HG03097 (cell line): Measurements from ENCODE around the gene PTPRD.

ENCODE experiments used
- ATAC-seq: cut with Tn5 transposase; IDR thresholded peaks from one replicate; pipeline ENCODE4 v1.9.1; 2021; ENCODE audit not compliant: unreplicated experiment, low FRiP score

Gene PTPRD

DNA sequence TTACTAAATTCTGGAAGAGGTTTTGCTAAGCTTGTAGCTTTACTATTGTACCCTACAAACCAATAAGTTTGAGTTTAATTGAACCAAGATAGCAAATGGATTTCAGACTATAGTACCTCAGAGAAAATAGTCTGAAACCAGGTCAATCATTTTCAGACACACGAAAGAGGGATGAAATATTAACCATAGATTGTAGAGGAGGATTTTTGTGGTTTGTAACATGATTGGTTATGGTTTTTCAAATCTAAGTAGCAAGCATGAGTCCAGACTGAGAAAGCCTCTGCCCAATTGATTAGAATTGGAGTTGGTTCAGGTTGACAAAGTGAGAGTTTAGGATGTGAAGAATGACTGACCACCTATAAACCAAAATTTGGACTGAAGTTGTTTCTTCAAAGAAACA is 2250.6 kb downstream of the PTPRD start:
- ATAC-seq = peak; percentile 79

DNA sequence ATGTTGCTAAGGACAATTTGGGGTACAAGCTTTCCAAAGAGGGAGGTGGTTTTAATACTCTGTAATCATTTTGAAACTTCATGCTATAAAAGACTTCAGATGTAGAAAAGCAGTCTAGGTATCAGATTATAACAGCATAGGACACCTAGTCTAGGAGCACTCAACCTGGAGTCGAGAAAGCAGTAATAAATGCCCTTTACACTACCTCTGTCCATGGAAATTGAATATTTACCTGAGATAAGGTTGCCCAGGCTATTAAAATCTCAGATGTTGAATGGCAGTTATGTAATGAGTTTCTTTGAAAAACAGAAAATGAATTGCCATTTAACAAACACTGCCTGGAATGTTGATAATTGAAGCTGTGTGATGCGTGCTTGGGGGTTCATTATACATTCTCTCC is 2251.4 kb downstream of the PTPRD start:
- ATAC-seq = no peak

DNA sequence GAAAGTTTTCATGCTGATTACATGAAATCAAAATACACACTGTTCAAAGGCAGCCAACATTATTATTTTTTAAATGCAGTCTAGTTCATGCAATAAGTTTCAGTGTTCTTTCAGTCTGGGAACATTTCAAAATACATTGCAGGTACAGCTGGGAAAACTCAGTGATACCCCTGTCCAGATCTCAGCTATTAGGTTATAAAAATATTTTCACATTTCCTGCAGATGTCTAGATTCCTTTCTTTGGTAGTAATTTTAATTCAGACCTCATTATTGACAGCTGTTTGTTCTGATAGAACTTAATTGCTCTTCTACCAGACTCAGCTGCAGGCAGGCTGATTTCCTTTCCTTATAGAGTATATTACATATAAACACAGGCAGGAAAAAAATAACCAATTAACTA is 2256.4 kb downstream of the PTPRD start:
- ATAC-seq = no peak

DNA sequence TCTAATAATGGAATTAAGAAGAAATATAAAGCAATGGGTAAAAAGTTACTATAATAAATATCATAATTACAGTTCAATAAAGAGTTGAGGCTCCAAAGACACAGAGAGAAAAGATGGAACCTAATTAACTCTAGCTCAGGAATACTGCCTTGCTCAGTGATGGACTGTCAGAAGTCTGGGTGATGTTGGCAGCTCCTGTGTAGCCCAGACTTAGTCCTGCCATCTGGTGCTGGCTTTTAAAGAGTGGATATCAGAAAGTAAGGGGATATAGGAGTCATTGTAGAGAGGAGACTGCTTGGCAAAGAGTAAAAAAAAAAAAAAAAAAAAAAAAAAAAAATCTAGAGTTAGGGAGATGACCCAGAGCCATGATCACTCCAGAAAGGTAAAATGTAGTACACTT is 2261.4 kb downstream of the PTPRD start:
- no peak for ATAC-seq

DNA sequence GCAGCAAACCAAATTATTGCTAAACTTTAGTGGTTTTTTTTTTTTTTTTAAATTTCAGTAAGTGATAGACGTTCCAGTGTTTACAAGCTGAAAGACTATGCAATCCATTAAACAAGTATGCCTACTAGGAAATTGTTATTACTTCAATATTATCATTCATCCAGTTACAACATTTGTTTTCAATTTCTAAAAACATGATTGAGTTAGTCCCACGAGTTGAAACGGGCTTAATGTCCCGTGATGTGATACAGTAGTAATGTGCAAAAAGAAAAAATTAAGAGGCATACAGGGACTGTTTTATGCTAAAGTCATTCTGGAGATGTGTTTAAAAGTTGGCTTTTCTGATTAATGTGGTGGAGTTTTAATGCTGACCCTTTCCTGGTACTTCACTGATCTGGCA is 2262.9 kb downstream of the PTPRD start:
- ATAC-seq = no peak

DNA sequence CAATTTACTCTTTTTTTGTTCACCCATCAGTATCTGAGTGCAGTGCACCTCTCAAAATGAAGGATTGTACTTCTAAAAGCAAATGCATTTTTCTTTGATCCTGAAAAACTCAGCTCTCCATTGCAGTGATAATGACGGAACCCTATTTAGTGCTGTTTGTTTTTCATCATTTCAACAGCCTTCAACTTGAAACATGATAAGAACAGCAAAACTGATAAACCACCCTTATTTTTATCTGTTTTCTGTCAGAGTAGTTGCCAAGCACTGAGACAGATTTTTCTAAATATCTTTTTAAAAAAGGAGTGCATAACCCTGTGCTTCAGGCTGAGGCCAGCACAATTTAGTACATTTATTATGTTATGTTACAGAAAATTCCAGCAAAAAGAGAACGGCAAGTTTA is 2263.4 kb downstream of the PTPRD start:
- ATAC-seq = no peak

DNA sequence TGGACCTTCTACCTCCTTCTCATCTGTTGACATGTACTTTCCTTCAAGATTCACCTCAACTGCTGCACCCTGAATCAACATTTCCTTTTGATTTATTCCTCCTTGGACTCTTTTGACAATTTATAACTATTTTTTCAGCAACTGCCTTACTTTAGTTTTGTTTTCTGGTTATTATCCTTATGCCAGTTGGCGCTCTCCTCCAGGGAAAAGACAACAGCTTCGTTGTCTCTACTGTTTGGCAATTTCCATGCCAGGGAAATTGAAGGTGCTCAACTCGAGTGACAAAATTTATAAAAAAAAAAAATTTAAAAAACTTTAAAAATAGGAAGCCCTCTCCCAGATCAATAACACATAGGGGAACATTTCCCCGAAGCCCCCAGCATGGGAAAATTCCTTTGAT is 2264.0 kb downstream of the PTPRD start:
- no peak for ATAC-seq

DNA sequence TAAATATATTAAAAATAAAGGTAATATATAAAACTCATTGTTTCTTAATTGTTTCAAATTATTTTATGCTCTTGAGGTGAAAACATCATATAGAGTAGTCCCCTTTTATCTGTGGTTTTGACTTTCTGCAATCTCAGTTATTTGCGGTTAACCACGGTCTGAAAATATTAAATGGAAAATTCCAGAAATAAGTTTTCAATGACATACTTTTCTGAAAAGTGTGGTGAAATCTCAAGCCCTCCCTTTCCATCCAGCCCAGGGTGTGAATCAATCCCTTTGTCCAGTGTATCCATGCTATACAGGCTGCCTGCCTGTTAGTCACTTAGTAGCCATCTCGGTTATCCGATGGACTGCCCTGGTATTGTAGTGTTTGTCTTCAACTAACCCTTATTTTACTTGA is 2266.5 kb downstream of the PTPRD start:
- ATAC-seq = no peak

DNA sequence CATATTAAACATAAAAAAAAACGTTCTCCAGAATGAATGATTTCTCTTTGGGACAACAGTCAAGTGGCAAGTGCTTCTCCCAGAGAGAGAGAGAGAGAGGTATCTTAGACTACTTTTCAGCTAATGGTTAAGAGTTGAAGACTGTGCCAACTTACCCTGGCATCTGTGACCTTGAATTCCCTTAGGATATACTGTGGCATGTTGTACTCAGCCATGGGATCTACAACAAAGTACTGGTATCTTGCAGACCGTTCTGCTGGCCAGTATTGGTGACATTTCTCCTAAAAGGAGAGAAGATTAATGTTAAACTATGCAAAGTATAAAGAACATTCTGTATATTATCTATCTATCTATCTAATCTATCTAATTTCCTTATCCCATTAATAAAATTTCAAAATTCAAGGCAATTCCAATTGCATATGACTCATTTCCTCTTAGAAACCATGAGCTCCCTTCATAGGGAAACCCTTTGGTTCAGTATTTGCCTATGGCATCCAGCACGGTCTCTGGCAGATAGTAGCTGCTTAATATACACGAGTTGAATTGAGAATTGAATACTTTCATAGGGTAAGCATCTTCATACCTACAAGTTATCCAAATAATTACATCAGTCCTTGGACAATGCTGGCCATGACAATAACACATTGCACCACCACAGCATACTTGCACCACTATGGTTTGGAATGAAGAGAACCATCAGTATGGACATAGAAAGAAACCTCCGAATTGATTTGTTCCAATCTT is 2273.9 kb downstream of the PTPRD start:
- no peak for ATAC-seq

DNA sequence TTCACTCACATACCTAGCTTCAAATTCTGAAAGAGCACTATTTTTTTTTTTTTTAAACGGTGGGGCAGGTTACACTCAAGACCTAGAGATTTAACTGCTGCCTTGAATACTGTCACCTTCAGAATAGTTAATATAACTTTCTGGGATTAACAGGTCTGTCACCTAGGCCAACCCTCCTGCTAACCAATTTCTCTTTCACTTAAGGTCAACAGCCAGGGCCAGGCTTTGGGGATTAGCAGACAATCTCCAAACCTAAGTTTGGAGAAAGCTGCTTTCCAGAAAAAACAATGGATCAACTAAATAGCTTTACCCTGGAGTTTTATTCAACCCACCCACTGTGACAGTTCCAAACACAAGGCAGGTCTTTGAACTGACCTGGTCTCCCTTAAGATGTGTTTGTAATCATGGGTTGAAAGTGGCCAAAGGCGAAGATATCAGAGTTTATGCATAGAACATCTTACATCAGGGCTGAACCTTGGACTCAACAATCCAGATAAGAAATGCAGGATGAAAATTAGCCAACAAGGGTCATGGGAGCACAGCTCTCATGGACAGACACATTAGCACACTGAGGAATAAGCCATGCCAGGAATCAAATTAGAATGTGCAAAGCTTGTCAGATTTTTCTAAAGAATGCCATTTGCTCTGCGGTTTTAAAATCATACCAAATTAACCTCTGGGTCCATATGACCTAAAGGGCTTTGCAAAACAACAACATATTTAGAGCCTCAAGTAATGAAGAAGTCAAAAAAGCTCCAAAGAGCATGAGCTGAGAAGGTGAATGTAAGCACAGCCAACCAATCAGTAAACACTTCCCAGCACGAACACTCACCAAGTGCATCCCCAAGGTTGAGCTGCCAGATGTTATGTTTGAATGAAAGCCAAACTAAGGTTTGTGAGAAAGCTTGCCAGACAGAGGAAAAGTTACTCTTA is 2274.7 kb downstream of the PTPRD start:
- no peak for ATAC-seq

DNA sequence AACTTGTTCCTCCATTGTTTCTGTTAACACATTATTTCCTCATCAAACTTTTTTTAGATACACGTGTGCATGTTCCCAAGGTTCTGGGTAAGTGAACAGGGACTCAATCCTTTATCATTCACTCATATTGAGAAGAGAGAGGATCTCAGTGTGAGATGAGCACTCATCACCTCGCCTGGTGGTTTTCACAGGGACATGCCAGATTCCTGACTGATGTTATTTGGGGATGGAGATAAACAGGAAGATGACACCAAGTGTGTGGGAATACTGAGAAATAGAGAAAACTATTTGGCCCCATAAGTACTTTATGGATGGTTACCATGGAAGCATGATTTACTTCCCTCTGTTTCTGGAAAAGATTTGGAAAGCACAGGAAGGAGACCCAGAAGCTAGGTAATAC is 2279.9 kb downstream of the PTPRD start:
- no peak for ATAC-seq

DNA sequence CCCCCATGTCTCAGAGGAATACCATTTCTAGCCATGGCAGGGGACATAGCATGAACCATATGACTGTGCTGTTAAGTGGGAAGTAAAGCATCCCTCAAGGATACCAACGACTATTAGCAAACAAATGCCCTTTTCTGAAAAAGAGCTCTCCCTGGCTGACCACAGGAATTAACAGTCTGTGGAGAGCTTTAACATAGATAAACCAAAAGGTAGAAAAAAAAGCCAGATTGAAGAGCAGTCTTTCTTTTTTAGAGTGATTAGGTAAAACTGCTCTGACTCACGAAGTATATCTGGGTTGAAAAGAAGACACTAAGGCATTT is 2280.5 kb downstream of the PTPRD start:
- no peak for ATAC-seq

DNA sequence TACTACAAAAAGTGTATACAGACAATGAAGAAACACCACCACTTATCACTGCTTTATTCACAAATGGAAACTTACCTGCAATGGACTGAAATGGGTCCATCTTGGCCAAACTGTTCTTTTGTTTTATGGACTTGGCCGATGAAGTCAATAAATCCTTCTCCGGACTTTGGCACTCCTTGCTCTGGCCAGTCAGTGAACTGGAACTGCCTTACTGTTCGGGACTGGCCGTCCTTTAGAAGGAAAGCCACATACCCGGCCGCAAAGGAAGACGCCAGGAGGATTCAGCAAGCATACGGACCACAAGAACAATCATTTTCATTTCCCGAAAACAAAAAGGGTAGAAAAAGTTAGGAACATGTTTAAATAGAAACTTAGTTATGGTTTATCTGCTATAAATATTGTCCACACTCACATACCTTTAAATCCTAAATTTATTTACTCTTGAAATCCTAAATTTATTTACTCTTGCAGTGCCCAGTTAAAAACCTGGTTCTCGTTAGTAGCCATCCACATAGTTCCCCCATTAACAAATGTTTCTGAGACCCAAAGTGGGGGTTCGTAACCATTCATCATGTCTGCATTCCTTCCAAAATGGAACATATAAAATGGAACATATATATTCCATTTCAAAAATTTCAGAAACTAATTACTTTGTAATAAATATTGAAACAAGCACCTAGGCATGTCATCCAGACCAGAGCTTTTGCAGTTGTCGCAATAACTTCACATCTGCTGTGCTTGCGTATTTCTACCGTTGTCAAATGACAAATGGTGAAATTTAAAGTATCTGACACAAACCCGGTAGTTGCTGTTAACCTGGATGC is 2281.1 kb downstream of the PTPRD start:
- no peak for ATAC-seq

DNA sequence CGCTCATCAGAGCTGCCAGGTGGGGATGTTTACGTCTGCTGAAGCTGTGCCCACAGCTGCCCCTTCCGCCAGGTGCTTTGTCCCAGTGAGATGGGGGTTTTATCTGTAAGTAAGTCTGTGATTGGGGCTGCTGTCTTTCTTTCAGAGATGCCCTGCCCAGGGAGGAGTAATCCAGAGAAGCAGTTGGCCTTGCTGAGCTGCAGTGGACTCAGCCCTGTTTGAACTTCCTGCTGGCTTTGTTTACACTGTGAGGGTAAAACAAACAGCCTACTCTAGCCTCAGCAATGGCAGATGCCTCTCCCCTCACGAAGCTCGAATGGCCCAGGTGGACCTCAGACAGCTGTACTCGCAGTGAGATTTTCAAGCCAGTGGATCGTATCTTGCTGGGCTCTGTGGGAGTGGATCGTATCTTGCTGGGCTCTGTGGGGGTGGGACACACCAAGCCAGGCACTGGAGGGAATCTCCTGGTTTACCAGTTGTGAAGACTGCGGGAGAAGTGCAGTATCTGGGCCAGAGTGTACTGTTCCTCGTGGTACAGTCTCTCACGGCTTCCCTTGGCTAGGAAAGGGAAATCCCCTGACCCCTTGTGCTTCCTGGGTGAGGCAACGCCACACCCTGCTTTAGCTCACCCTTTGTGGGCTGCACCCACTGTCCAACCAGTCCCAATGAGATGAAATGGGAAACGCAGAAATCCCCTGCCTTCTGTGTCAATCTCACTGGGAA is 2283.1 kb downstream of the PTPRD start:
- no peak for ATAC-seq

DNA sequence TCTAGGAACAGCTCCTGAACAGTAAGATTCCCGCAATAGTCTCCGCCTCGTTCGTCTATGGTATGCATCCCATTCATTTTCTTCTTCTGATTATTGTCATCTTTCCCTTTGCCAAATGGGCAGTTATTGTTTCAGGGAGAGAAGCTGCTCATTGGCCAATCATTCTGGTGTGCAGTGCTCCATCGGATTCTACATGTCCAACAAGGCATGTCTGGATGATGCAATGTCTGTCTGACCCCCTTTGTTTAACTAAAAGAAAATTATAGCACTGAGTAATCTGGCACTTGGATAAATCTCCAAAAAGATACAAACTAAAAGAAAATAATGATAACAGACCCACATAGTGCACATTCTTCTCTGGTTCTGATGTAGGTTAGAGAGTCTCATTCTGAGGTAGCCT is 2297.6 kb downstream of the PTPRD start:
- no peak for ATAC-seq

DNA sequence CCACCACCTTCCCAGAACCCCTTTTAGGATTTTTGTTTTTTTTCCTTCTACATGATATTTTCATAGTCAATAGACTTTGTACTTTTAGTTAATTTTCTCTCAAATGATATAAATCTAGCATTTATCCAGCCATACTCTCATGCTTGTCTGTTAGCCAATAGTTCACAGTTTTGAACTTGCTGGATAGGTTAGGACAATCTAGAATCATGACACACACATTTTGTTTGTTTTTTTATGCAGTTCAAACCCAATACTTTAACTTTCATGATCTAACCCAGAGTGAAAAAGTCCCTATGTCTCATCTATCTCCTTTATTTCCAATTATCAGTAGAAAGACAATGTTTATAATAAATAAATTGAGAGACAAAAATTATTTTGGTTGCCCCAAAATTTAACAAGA is 2303.5 kb downstream of the PTPRD start:
- no peak for ATAC-seq

DNA sequence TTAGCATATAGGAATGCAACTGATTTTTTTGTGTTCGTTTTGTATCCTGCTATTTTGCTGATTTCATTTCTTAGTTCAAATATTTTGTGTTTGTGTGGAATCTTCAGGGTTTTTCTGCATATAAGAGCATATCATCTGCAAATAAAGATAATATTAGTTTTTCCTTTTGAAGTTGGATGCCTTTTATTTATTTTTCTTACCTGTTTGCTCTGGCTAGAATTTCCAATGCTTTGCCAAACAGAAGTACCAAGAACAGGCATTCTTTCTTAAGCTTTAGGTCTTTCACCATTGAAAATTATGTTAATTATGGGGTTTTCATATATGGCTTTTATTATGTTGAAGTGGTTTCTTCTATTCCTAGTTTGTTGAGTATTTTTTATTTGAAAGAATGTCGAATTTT is 2308.1 kb downstream of the PTPRD start:
- no peak for ATAC-seq

DNA sequence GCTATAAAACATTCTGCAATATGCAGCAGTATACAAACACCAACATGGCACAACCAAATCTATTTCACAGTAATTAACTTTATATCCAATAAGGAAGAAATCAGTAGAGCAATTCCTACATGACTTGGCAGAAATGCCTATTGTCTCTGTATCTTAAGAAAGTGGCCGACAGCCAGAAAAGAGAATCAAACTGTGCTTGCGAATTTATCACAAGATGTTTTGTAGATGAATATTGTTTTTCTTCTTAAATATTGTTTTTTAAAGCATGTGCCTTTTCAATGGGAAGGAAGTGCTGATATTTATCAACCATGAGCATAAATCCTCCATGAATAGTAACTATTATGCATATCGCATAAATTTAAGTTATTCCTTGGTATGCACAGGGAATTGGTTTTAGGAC is 2311.5 kb downstream of the PTPRD start:
- ATAC-seq = no peak

DNA sequence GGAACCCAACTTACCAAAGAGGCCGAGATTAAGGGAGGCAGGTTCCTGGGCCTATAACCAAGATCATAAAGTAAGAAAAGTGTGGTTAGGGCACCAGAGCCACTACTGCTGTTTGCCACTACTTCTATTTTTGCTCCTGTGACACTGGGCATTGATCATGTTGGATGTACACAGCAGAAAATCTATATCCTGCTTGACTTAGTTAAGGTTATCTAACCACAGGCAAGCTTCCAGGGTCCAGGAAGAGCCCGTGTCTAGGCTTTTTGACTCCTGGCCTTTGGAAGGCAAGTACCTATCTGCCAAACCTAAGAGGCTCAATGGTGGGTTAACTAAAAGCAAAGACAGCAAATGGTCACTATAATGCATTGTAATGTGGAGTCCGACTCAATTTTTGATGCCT is 2315.8 kb downstream of the PTPRD start:
- ATAC-seq = no peak

DNA sequence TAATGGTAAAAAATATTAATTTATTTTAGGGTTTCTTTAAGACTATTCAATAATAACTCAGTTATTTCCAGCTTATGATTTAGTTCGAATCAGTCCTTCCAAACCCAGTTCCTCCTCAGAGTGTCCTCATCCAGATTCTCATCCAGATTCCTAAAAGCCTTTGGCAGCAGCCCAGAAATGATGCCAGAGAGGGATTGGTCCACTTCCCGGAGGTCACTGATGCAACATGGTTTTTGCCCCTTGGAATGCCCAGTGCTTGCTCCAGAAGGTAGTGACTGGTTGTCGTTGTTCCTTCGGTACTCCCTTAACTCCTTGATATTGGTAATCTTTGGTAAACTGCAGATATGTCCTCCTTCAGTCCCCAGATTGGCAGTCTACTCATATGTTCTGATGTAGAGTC is 2320.1 kb downstream of the PTPRD start:
- no peak for ATAC-seq

DNA sequence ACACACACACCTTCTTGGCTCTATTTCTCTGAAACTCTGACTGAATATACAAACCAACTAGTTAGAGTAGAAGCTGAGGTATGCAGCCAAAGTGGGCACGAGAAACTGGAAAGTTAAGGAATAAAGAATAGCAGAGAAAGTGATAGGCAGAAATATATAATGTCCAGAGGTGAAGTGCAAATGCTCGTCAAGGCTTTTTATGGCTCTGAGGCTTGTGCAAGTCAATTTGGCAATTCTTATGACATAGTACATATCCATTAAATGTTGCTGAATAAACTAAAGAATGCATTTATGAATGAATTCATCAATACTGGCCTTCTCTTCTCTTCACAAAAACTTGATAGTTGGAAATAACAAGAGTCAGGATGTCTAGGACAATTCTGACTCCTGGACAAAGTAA is 2323.1 kb downstream of the PTPRD start:
- no peak for ATAC-seq
